ENCODE data around the gene C10orf71. TPM values are rescaled to one million over a fixed set of nuclear protein-coding genes. Genes with fewer than 3 reads are reported as not detected.
A peak's percentile ranks its signal among the peaks of the same experiment; 100 is the strongest.

Gene C10orf71
- polyA plus RNA-seq, 6 donors from 2014 or later, result not detected

DNA sequence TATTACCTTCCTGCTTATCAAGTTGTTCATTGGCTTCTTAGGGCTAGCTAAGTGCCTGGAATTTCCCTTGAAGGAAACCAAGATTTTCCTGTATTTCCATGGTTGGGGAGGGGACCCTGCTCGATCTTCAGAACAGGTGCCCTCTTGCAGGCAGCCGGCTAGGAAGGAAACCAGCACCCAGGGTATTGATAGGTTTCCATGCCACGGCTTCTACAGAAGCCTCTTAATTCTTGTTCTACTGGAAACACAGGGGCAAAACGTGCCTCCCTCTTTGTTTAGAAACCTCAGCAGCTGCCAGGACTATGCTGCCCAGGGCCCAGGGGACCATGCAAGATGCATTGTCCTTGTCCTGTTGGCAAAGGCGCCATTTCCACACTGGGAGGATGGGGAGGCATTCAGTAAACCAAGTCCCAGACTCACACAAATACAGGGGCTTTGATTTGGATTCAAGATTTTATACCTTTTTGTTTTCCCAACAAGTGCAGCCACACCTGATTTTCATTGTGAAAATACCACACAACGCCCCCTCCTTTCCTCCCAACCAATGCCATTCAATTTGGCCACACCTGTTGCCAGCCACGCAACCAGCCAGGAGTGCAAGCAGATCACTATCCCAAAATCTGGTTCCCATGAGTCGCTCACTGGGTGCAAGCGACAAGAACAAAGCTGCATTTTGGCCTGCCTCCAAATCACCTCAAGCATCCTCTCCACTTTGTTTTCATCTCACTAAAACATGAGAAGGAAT lies 29.6 kb downstream of the C10orf71 start:
- H3K4me3 Mint-ChIP-seq, result no peak overlapping the region
- peaks cover 7 to 19% (median 8%) of the 10 kb centered on the region in 3 donors for H3K27me3 Mint-ChIP-seq
- no peaks in the 10 kb centered on the region for H3K9me3 Mint-ChIP-seq
- H3K36me3 Mint-ChIP-seq, result no peaks in the 10 kb centered on the region
- no peak overlapping the region for H3K27ac Mint-ChIP-seq
- no peak for DNase-seq
- no peak for ATAC-seq (ENCODE audit: low read depth in 2 of 2)
- H3K4me1 Mint-ChIP-seq, result no peaks in the 10 kb centered on the region

DNA sequence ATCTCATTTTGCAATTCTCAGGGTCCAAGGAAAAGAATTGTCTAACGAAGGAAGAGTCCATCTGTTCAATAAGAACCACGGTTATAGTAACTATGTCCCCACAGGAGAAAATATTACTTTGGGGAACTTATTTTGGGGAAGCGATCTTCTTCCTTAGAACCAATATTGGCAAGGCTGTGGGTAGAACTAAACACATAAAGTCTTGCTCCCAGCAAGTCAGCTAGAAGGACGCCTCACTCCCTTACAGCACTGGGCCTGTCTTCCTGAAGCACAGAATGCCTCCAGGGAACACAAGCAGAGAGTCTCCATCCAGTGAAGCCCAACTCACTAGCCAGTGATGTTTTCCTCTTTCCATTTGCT lies 30.2 kb downstream of the C10orf71 start:
- Mint-ChIP-seq H3K36me3 (no peaks in the 10 kb centered on the region), H3K27me3 (peaks cover 5 to 24% (median 13%) of the 10 kb centered on the region in 3 donors), H3K9me3 (peaks cover 0 to 4% (median 0%) of the 10 kb centered on the region in 7 donors), H3K4me1 (no peaks in the 10 kb centered on the region), H3K27ac (no peak overlapping the region), H3K4me3 (no peak overlapping the region)
- DNase-seq (no peak), ATAC-seq (ENCODE audit: low read depth in 2 of 2) (no peak)

DNA sequence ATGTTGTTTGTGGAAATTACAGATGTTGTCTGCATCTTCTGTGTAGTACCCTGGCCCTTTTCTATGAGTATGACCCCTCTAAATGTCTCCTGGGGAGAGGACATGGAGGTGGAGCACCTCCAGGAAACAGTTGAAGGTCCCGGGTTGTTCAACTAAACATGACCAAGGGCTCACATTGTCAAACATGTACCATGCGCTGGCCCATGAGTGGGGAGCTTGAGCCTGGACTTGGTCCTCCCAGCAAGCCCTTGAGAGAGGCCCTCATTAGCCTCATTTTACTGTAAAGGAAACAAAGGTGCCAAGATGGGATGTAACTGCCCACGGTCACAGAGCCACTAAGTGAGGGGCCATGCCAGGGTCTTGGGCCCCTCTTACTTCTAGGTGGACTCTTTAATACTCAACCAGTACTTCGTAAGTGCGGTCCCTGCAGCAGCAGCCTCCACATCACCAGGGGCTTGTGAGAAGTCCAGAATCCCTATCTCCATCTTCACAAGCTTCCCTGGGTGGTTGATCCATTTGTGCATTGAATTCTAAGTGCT lies 31.2 kb downstream of the C10orf71 start:
- Mint-ChIP-seq H3K4me1 (peaks cover 0 to 2% (median under 1%) of the 10 kb centered on the region in 3 donors), H3K27ac (no peak overlapping the region), H3K36me3 (peaks cover 0 to 4% of the 10 kb centered on the region in 2 donors), H3K27me3 (peaks cover 5 to 24% (median 13%) of the 10 kb centered on the region in 3 donors), H3K9me3 (peaks cover 0 to 5% (median 0%) of the 10 kb centered on the region in 7 donors), H3K4me3 (no peak overlapping the region)
- DNase-seq, result no peak
- no peak for ATAC-seq (ENCODE audit: low read depth in 2 of 2)

DNA sequence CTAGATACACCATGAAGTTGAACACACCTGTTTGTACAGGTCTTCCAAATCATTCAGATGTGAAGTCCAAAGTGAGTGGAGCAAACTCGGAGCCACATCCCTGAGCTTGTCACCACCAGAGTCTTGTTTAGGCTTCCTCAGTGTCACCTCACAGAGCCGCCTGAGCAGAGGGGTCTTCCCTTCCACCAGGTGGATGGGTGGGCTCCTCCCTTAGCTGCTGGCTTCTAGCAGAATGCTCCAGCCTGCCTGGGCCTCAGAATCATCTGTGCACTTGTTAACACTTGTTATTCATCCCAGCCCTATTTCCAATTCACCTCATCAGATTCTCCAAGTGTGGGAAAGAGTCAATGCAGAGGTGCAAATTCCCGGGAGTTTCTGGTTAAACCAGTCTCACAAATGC lies 32.5 kb downstream of the C10orf71 start:
- Mint-ChIP-seq H3K9me3 (peaks cover 0 to 16% (median 3%) of the 10 kb centered on the region in 7 donors), H3K4me1 (peaks cover 0 to 7% (median 5%) of the 10 kb centered on the region in 3 donors), H3K4me3 (no peak overlapping the region), H3K36me3 (peaks cover 0 to 14% of the 10 kb centered on the region in 2 donors), H3K27me3 (peaks cover 5 to 24% (median 13%) of the 10 kb centered on the region in 3 donors), H3K27ac (no peak overlapping the region)
- DNase-seq (no peak), ATAC-seq (ENCODE audit: low read depth in 2 of 2) (no peak)

DNA sequence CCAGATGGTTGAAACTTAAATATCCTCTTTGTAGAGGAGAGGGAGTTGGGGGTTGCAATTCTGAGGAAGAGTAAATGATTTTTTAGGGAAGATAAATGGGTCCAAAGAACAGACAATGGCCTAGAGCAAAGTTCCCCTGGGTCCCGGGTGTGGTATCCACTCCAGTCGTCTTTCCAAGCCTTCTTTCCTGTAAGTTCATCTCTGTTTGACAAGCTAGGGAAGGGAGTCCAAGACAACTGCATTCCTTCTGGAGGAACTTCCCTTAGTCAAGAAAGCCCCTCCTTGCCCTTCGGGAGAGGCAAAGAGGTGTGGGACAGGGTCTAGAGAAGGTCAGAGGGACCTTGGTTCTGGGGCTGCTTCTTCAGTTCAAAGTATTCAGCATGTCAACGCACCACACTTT lies 33.4 kb downstream of the C10orf71 start:
- ATAC-seq (ENCODE audit: low read depth in 2 of 2) (no peak), DNase-seq (no peak)
- Mint-ChIP-seq H3K27me3 (peaks cover 5 to 16% (median 13%) of the 10 kb centered on the region in 3 donors), H3K36me3 (peaks cover 0 to 14% of the 10 kb centered on the region in 2 donors), H3K9me3 (peaks cover 0 to 16% (median 3%) of the 10 kb centered on the region in 7 donors), H3K4me1 (peaks cover 0 to 7% (median 5%) of the 10 kb centered on the region in 3 donors), H3K27ac (no peak overlapping the region), H3K4me3 (no peak overlapping the region)

DNA sequence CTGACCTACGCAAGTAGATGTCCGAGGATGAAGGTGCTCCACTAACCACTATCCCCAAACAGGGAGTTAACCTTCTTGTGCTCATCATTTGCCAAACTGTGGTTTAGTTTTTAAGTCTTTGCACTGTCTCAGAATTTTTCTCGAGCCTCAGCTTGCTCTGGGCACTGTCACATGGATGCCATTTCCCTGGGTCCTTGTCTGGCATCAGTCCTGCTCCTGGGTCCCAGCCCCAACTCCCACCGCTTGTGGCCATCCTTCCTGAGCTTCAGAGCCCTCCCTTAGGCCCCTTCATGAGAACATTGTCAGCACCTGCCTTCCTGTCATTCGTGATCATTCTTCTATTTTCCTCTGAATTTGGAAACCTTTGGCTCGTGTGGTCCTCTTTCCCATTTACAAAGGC lies 33.8 kb downstream of the C10orf71 start:
- peaks cover 5 to 16% (median 13%) of the 10 kb centered on the region in 3 donors for H3K27me3 Mint-ChIP-seq
- DNase-seq (no peak), ATAC-seq (ENCODE audit: low read depth in 2 of 2) (no peak)
- H3K27ac Mint-ChIP-seq, result no peak overlapping the region
- H3K9me3 Mint-ChIP-seq, result peaks cover 0 to 16% (median 3%) of the 10 kb centered on the region in 7 donors
- H3K4me3 Mint-ChIP-seq, result no peak overlapping the region
- peaks cover 0 to 14% of the 10 kb centered on the region in 2 donors for H3K36me3 Mint-ChIP-seq
- H3K4me1 Mint-ChIP-seq, result peaks cover 0 to 7% (median 5%) of the 10 kb centered on the region in 3 donors

DNA sequence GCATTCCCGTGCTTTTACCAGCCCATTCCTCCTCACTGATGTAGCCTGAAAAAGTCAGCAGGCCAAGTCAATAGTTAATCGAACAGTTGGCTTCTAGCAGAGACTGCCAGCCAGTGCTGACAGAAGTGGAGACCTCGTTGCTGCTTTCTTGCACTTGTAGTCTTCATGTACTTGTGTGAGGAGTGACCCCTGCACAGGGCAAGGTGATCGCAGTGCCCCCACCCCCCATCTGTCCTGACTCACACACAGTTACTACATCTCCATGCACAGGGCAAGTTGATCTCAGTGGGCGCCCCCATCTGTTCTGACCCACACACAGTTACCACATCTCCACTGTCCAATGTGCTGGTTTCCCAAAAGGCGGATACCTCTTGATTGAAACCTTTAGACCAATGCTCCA lies 34.2 kb downstream of the C10orf71 start:
- ATAC-seq (ENCODE audit: low read depth in 2 of 2) (no peak), DNase-seq (no peak)
- peaks cover 0 to 14% of the 10 kb centered on the region in 2 donors for H3K36me3 Mint-ChIP-seq
- peaks cover 0 to 7% (median 5%) of the 10 kb centered on the region in 3 donors for H3K4me1 Mint-ChIP-seq
- H3K9me3 Mint-ChIP-seq, result peaks cover 0 to 16% (median 3%) of the 10 kb centered on the region in 7 donors
- H3K4me3 Mint-ChIP-seq, result peak overlapping the region in 1 of 8 donors; percentile 64
- H3K27me3 Mint-ChIP-seq, result peaks cover 5 to 16% (median 14%) of the 10 kb centered on the region in 3 donors
- H3K27ac Mint-ChIP-seq, result no peak overlapping the region

DNA sequence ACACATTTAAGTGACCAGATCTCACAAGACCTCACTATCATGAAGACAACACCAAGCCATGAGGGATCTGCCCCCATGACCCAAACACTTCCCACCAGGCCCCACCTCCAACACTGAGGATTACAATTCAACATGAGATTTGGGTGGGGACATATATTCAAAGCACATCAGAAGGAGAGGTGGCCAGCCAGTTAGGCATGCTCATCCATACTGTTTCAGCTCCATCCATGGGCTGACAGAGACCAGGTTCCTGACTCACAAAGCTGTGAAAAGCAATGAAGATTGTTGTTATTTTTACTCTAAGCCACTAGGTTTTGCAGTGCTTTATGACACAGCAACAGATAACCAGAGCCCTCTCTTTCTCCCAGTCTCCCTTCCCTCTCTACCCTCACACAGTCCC lies 36.0 kb downstream of the C10orf71 start:
- H3K9me3 Mint-ChIP-seq, result peaks cover 0 to 16% (median 3%) of the 10 kb centered on the region in 7 donors
- H3K36me3 Mint-ChIP-seq, result peaks cover 0 to 14% of the 10 kb centered on the region in 2 donors
- DNase-seq (no peak), ATAC-seq (ENCODE audit: low read depth in 2 of 2) (no peak)
- no peak overlapping the region for H3K4me3 Mint-ChIP-seq
- H3K4me1 Mint-ChIP-seq, result peaks cover 0 to 7% (median 5%) of the 10 kb centered on the region in 3 donors
- H3K27me3 Mint-ChIP-seq, result peaks cover 4 to 19% (median 16%) of the 10 kb centered on the region in 3 donors
- H3K27ac Mint-ChIP-seq, result peak overlapping the region in 2 of 6 donors; percentile 23 to 25

DNA sequence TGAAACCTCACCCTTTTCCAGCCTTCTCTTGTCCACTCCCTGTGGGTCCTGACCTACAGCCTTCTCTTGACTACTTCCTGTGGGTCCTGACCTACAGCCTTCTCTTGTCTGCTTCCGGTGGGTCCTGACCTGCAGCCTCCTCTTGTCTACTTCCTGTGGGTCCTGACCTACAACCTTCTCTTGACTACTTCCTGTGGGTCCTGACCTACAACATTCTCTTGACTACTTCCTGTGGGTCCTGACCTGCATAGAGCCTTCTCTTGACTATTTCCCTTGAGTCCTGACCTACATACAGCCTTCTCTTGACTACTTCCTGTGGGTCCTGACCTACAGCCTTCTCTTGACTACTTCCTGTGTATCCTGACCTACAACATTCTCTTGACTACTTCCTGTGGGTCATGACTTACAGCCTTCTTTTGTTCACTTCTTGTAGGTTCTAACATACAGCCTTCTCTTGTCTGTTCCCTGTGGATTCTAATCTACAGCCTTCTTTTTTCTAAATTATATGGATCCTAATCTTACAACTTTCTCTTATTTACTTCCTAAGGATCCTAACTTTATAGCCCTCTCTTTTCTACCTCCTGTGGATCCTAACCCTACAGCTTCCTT lies 36.5 kb downstream of the C10orf71 start:
- Mint-ChIP-seq H3K4me1 (peaks cover 0 to 7% (median 5%) of the 10 kb centered on the region in 3 donors), H3K27ac (peak overlapping the region in 1 of 6 donors; percentile 23), H3K36me3 (peaks cover 0 to 14% of the 10 kb centered on the region in 2 donors), H3K4me3 (no peak overlapping the region), H3K27me3 (peaks cover 4 to 19% (median 13%) of the 10 kb centered on the region in 3 donors), H3K9me3 (peaks cover 0 to 16% (median 3%) of the 10 kb centered on the region in 7 donors)
- no peak for DNase-seq
- ATAC-seq (ENCODE audit: low read depth in 2 of 2), result no peak

DNA sequence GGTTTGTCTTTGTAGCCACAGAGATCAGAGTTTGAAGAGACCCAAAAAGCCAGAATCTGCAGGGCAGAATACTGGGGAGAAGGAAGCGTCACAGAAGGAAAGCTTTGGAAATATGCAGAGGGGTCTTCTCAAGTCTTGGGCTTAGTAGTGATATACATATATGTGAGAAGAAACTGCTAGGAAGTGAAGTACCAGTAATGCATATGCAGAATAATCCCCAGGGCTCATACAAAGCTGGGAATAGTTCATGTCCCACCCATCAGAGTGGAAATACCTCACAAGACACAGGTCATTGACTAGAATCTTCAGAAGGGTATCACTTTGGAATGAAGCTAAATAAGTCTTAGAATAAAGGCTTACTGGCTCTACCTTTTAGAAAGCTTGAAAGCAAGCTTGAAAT lies 39.6 kb downstream of the C10orf71 start:
- H3K36me3 Mint-ChIP-seq, result peaks cover 0 to 14% of the 10 kb centered on the region in 2 donors
- peaks cover 4 to 23% (median 13%) of the 10 kb centered on the region in 3 donors for H3K27me3 Mint-ChIP-seq
- DNase-seq, result no peak
- ATAC-seq (ENCODE audit: low read depth in 2 of 2), result no peak
- no peak overlapping the region for H3K4me3 Mint-ChIP-seq
- peaks cover 0 to 7% (median 5%) of the 10 kb centered on the region in 3 donors for H3K4me1 Mint-ChIP-seq
- peaks cover 0 to 16% (median 3%) of the 10 kb centered on the region in 7 donors for H3K9me3 Mint-ChIP-seq
- H3K27ac Mint-ChIP-seq, result no peak overlapping the region

DNA sequence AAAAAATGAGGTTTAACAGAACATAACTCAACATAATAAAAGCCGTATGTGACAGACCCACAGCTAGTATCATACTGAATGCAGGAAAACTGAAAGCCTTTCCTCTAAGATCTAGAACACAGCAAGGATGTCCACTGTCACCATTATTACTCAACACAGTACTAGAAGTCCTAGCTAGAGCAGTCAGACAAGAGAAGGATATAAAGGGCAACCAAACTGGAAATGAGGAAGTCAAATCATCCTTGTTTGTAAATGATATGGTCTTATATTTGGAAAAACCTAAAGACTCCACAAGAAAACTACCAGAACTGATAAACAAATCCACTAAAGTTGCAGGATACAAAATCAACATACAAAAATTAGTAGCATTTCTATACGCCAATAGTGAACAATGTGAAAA lies 45.9 kb downstream of the C10orf71 start:
- Mint-ChIP-seq H3K9me3 (peaks cover 0 to 12% (median 2%) of the 10 kb centered on the region in 7 donors), H3K4me3 (no peak overlapping the region), H3K4me1 (no peaks in the 10 kb centered on the region), H3K27me3 (peaks cover 0 to 17% (median 8%) of the 10 kb centered on the region in 3 donors), H3K27ac (no peak overlapping the region), H3K36me3 (no peaks in the 10 kb centered on the region)
- ATAC-seq (ENCODE audit: low read depth in 2 of 2) (no peak), DNase-seq (no peak)

DNA sequence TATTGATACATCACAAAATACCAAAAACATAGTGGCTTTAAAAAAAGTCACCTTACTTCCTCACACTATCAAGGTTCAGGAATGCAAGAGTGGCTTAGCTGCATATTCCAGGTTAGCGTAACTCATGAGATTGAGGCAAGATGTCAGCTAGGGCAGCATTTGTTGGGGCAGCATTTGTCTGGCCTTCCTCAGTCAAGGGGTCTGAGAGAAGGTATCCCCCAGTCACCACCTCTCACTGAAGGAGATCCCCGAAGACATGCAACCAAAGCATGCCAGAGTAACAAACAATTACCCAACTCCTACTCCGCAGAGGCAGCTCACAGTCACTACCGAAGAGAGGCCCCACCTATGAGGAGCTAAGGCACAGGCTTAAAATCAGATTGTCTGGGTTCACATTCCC lies 48.4 kb downstream of the C10orf71 start:
- no peak overlapping the region for H3K4me3 Mint-ChIP-seq
- H3K9me3 Mint-ChIP-seq, result peaks cover 0 to 18% (median 8%) of the 10 kb centered on the region in 7 donors
- H3K27me3 Mint-ChIP-seq, result peaks cover 0 to 20% (median 9%) of the 10 kb centered on the region in 3 donors
- ATAC-seq (ENCODE audit: low read depth in 2 of 2) (no peak), DNase-seq (no peak)
- H3K36me3 Mint-ChIP-seq, result no peaks in the 10 kb centered on the region
- no peaks in the 10 kb centered on the region for H3K4me1 Mint-ChIP-seq
- H3K27ac Mint-ChIP-seq, result no peak overlapping the region

DNA sequence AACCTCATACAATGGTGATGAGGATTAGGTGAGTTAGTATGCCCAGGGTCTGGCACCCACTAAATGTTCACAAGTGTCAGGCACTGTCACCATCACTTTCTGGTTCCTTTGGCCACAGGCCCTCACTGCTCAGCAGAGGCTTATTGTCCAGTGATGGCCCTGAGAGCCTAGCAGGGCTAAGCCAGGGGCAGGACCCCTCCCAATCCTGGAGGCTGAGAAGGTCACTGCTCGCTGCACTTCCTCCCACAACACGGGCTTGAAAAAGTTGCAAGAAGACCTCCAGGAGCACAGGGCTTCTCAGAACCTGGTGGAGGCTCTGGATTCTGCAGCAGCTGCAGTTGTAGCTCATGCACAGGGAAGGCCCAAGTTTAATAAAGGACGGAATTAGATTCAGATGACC lies 48.9 kb downstream of the C10orf71 start:
- Mint-ChIP-seq H3K4me3 (no peak overlapping the region), H3K27me3 (peaks cover 0 to 15% (median 9%) of the 10 kb centered on the region in 3 donors), H3K4me1 (no peaks in the 10 kb centered on the region), H3K36me3 (no peaks in the 10 kb centered on the region), H3K27ac (no peak overlapping the region), H3K9me3 (peaks cover 0 to 18% (median 8%) of the 10 kb centered on the region in 7 donors)
- no peak for ATAC-seq (ENCODE audit: low read depth in 2 of 2)
- no peak for DNase-seq

Data from naive B cell (primary cell).